Transverse colon (tissue), 4 donors: ENCODE measurements around the gene PPM1F. TPM values are rescaled to one million over a fixed set of nuclear protein-coding genes. Genes with fewer than 3 reads are reported as not detected.

Experiments used
- DNase-seq: peaks from one replicate; pipeline ENCODE4 v3.0.0-alpha.2; 2019
- H3K27ac ChIP-seq, 4 donors: fragments of 200-600 bp; sonication (generic); 2 replicates each; pipeline ENCODE4 v1.5.1; 2016 to 2018; ENCODE audit warnings: inconsistent platforms in 4 of 4
- H3K27me3 ChIP-seq: fragments of 200-600 bp; sonication (generic); 2 replicates; pipeline ENCODE4 v1.5.1; 2017; ENCODE audit warnings: inconsistent platforms
- H3K36me3 ChIP-seq, 4 donors: fragments of 200-600 bp; sonication (generic); 2 replicates each; pipeline ENCODE4 v1.5.1; 2017 to 2019; ENCODE audit warnings: inconsistent platforms in 4 of 4
- H3K4me1 ChIP-seq, 4 donors: fragments of 200-600 bp; sonication (generic); 2 replicates each; pipeline ENCODE4 v1.5.1; 2017 to 2020; ENCODE audit warnings: inconsistent platforms in 4 of 4
- H3K4me3 ChIP-seq, 4 donors: fragments of 200-600 bp; sonication (generic); 1 replicate in 1 of 4; 2 replicates in 3 of 4; pipeline versions ENCODE4 v1.5.1 to v1.6.1; 2017 to 2019; ENCODE audit warnings: inconsistent platforms in 4 of 4
- H3K9me3 ChIP-seq, 2 donors: fragments of 200-600 bp; sonication (generic); 2 replicates each; pipeline ENCODE4 v1.5.1; 2017 to 2019; ENCODE audit warnings: inconsistent platforms in 2 of 2
- EP300 ChIP-seq: sonication (generic); formaldehyde crosslinking; IDR thresholded peaks from one replicate; pipeline ENCODE4 v1.6.1; 2017; ENCODE audit warnings: antibody characterized with exemption, low read depth
- POLR2A ChIP-seq: fragments of 450-650 bp; IDR thresholded peaks from one replicate; pipeline ENCODE4 v1.6.1; 2016; ENCODE audit warnings: antibody characterized with exemption, mild to moderate bottlenecking, moderate library complexity
- POLR2AphosphoS5 ChIP-seq, 3 donors: sonication (generic); formaldehyde crosslinking; IDR thresholded peaks; one replicate each; pipeline ENCODE4 v1.6.1; 2016; ENCODE audit warnings: antibody characterized with exemption in 3 of 3
- WGBS, 2 donors: methylation state at CpG; one replicate each; pipeline ENCODE4 v1.1.5; 2018; ENCODE audit warnings: low coverage in 1 of 2; 5-methylcytosine and 5-hydroxymethylcytosine counted together
- in situ Hi-C, 4 donors: fragments of 200-750 bp; cut with MboI; loops; one replicate each; pipeline versions ENCODE4 v1.15.0 to v1.15.1; 2017; ENCODE audit warnings: low sequenced_read_pairs in 3 of 4, low pct_ligation_motif_present in 1 of 4, low pct_unique_long_range_greater_than_20kb in 1 of 4
- intact Hi-C: fragments of 100-400 bp; cut with DNase I; formaldehyde crosslinking; loops from one replicate; pipeline ENCODE4 v1.15.1; 2023; ENCODE audit warnings: low total_unique reads
- total RNA-seq, 4 donors: library from RNA; depleted of rRNA; stranded (reverse); fragments of >200 nt; gene quantifications; one replicate each; pipeline ENCODE4 v1.1.0, GENCODE V29; 2016
- TF ChIP-seq, protein P1 (sequence below), 5 experiments: fragments of 200-600 bp in 3 of 5; fragments of 450-650 bp in 2 of 5; sonication (generic) in 3 of 5; IDR thresholded peaks; 1 replicate in 2 of 5; 2 replicates in 3 of 5; pipeline ENCODE4 v1.5.1; 2016 to 2017; ENCODE audit warnings: antibody characterized with exemption in 5 of 5, inconsistent platforms in 3 of 5, mild to moderate bottlenecking in 2 of 5, moderate library complexity in 1 of 5

Gene PPM1F, protein sequence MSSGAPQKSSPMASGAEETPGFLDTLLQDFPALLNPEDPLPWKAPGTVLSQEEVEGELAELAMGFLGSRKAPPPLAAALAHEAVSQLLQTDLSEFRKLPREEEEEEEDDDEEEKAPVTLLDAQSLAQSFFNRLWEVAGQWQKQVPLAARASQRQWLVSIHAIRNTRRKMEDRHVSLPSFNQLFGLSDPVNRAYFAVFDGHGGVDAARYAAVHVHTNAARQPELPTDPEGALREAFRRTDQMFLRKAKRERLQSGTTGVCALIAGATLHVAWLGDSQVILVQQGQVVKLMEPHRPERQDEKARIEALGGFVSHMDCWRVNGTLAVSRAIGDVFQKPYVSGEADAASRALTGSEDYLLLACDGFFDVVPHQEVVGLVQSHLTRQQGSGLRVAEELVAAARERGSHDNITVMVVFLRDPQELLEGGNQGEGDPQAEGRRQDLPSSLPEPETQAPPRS
- 10 to 100 TPM; 11.2 to 18.7 (median 14.9) TPM for total RNA-seq

DNA sequence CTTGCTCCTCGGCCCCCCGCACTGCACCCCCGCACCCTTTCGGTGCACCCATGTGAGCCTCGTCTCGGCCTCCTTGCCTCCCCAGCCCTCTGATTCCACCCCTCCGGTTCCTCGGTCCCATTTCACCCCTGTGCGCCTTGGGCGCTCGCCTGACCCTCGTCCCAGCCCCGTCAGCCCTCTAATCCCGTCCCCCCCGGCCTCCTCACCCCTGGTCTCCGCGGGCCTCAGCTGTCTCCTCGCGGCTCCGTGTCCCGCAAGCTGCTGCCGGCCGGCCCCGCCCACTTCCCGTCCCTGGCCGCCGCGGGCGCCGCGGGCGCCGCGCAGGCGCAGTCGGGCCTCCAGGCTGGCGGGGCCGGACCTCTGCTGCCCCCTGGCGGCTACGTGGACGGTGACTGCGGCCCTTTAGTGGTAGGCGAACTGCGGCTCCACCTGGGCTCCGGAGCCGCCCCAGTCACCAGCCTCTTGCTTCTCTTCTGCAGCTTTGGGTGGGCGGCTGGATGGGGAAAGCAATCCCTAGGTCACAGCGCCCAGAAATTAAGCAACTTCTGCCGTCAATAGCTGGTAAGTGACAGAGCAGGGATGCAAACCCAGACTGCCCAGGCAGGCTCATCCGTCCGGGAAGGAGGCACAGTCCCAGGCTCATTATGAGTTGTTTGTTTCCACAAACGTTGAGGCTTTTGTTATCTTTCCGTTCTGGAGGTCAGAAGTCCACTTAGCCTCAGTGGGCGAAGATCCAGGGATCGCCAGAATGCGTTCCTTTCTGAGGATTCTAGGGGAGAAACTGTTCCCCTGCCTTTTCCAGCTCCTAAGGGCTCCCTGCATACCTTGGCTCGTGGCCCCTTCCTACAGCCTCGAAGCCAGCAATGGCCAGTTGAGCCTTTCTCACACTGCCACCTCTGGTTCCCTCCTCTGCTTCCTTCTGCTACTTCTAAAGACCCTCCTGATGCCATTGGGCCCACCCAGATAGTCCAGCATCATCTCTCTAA is at the start of gene PPM1F:
Gene PPM1F, minus strand, starts transcription at position 263 of the 986 bp plus-strand sequence. CDS start 6,800 bp downstream, outside the sequence.
- Histone ChIP-seq H3K27me3 (no peaks in the 10 kb centered on the region), H3K36me3 (no peaks in the 10 kb centered on the region), H3K27ac (peak within 1 kb of the TSS; percentile 75 to 82 (median 76)), H3K9me3 (no peaks in the 10 kb centered on the region), H3K4me1 (peaks cover 4 to 18% (median 14%) of the 10 kb centered on the region in 4 donors), H3K4me3 (peak within 1 kb of the TSS; percentile 60 to 87 (median 66))
- in situ Hi-C loops: no loop called here
- peak; percentile 90 for DNase-seq
- intact Hi-C loops: no loop called here
- WGBS, 2 donors: 8 to 70% methylated on average over 2 to 55 of the region's 58 CpGs
- TF ChIP-seq, protein P1, sequence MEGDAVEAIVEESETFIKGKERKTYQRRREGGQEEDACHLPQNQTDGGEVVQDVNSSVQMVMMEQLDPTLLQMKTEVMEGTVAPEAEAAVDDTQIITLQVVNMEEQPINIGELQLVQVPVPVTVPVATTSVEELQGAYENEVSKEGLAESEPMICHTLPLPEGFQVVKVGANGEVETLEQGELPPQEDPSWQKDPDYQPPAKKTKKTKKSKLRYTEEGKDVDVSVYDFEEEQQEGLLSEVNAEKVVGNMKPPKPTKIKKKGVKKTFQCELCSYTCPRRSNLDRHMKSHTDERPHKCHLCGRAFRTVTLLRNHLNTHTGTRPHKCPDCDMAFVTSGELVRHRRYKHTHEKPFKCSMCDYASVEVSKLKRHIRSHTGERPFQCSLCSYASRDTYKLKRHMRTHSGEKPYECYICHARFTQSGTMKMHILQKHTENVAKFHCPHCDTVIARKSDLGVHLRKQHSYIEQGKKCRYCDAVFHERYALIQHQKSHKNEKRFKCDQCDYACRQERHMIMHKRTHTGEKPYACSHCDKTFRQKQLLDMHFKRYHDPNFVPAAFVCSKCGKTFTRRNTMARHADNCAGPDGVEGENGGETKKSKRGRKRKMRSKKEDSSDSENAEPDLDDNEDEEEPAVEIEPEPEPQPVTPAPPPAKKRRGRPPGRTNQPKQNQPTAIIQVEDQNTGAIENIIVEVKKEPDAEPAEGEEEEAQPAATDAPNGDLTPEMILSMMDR (IDR thresholded peaks at IDR 0.05): peak; percentile 61 to 87 (median 81)
- peak in 1 of 3 donors; percentile 28 for TF ChIP-seq POLR2AphosphoS5 (IDR thresholded peaks at IDR 0.05)
- TF ChIP-seq EP300: no peak

DNA sequence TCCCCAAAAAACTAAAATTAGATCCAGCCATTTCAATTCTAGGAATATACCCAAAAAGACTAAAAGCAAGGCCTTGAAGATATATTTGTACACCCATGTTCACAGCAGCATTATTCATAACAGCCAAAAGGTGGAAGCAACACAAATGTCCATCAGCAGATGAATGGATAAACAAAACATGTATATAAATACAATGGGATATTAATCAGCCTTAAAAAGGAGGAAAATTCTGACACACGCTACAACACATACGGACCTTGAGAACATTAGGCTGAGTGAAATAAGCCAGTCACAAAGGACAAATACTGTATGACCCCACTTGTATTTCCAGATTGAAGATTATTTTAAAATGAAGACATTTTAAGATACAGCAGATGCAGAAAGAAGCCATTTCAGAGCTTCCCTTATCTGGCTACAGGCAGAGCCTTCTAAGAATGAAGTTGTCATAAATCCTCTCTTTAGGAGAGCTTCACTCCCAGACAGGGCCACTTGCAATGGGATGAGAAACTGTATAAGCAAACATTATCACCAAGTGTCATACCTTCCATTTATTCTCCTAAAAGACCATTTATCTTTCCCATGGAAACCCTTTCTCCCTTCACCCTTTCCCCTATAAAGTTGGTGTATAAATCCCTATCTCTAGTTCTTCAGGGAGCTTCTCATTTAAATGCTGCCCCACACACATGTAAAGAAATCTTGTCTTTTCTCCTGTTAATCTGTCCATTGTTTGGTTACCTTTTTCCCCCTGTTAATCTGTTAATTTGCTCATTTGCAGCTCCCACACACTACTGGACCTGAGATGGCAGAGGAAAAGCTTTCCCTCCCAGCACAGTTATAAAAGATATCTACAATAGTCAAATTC is 49.2 kb upstream of the PPM1F start:
- H3K27me3 ChIP-seq: peaks cover 8% of the 10 kb centered on the region
- WGBS, 2 donors: 83 to 86% methylated on average over 2 of the region's 2 CpGs
- H3K27ac ChIP-seq: no peak overlapping the region
- no peak for DNase-seq
- in situ Hi-C loops (no loop called here), intact Hi-C loops (no loop called here)
- no peak for TF ChIP-seq POLR2AphosphoS5 (IDR thresholded peaks at IDR 0.05)
- TF ChIP-seq EP300: no peak
- no peak for TF ChIP-seq POLR2A
- TF ChIP-seq, protein P1 (IDR thresholded peaks at IDR 0.05): no peak
- H3K4me3 ChIP-seq: no peak overlapping the region
- no peaks in the 10 kb centered on the region for H3K4me1 ChIP-seq
- H3K9me3 ChIP-seq: no peaks in the 10 kb centered on the region
- H3K36me3 ChIP-seq: no peaks in the 10 kb centered on the region

DNA sequence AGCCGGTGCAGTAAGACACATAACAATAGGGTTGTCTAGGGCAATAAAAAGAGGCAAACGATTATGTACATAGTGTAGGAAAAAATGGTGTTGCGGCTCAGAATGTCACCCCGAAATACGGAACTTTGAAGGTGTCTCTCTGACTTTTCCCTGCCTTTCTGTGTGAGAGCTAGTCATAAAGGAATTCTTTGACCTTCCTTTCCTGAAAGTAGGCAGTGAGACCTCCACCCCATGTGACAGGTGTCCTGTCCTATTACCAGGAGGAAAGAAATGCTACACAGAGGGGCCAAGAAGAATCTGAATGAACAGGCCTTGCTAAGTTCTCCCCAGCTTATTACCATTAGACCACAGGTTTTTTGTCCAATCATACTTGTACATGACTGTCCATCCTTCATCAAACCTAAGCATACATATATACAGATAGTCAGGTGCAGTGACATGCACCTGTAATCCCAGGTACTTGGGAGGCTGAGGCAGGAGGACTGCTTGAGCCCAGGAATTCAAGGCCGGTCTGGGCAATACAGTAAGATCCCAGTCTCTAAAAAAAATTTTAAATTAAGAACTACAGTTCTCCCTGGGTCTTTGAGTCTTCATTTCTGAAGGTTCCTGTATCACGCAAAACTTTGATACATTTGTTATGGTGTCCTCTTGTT is 46.1 kb upstream of the PPM1F start:
- Histone ChIP-seq H3K36me3 (no peaks in the 10 kb centered on the region), H3K4me1 (no peaks in the 10 kb centered on the region), H3K9me3 (no peaks in the 10 kb centered on the region), H3K27ac (no peak overlapping the region), H3K27me3 (peaks cover 8% of the 10 kb centered on the region), H3K4me3 (no peak overlapping the region)
- WGBS, 2 donors: 69 to 75% methylated on average over 5 to 7 of the region's 7 CpGs
- in situ Hi-C loops (no loop called here), intact Hi-C loops (no loop called here)
- TF ChIP-seq POLR2AphosphoS5 (IDR thresholded peaks at IDR 0.05): no peak
- no peak for TF ChIP-seq POLR2A
- TF ChIP-seq EP300: no peak
- TF ChIP-seq, protein P1 (IDR thresholded peaks at IDR 0.05): no peak
- DNase-seq: no peak
